CD4-positive, CD25-positive, alpha-beta regulatory T cell (primary cell): Measurements from ENCODE around the gene LY86. TPM values are rescaled to one million over a fixed set of nuclear protein-coding genes. Genes with fewer than 3 reads are reported as not detected.

Experiments
- ATAC-seq, 2 donors: fragments of 150-1000 bp; cut with Tn5 transposase; one replicate each; pipeline ENCODE4 v1.10.0; 2021; ENCODE audit warnings: low read depth in 2 of 2, moderate number of reproducible peaks in 2 of 2, moderate library complexity in 1 of 2
- DNase-seq, 3 donors: peaks; one replicate each; pipeline versions ENCODE4 v3.0.0 to v3.0.0-alpha.2; 2012 to 2022; ENCODE audit warnings: mixed read lengths in 1 of 3
- H3K27ac ChIP-seq: one replicate; pipeline ENCODE4 v1.7.0; 2013; ENCODE audit warnings: mild to moderate bottlenecking, low read length; ENCODE audit not compliant: insufficient read depth, poor library complexity, severe bottlenecking
- H3K27me3 ChIP-seq: one replicate; pipeline ENCODE4 v1.7.0; 2013; ENCODE audit warnings: low read length; ENCODE audit not compliant: control insufficient read depth, insufficient read depth
- H3K36me3 ChIP-seq: one replicate; pipeline ENCODE4 v1.7.0; 2013; ENCODE audit warnings: mild to moderate bottlenecking, low read length, moderate library complexity; ENCODE audit not compliant: control insufficient read depth, insufficient read depth
- H3K4me1 ChIP-seq: 2 replicates; pipeline ENCODE4 v1.7.0; 2013; ENCODE audit warnings: mild to moderate bottlenecking, low read length; ENCODE audit not compliant: insufficient read depth, control insufficient read depth, poor library complexity, severe bottlenecking
- H3K4me3 ChIP-seq: one replicate; pipeline ENCODE4 v1.7.0; 2013; ENCODE audit warnings: low read depth, mild to moderate bottlenecking, low read length, moderate library complexity
- H3K9me3 ChIP-seq, 2 experiments: 1 replicate in 1 of 2; 2 replicates in 1 of 2; pipeline ENCODE4 v1.7.0; 2013; ENCODE audit warnings: low read length in 2 of 2, mild to moderate bottlenecking in 1 of 2, moderate library complexity in 1 of 2; ENCODE audit not compliant: control insufficient read depth in 2 of 2
- H3K27ac Mint-ChIP-seq, 3 donors: one replicate each; pipeline ENCODE4 v1.8.0; 2020 to 2022; ENCODE audit warnings: mild to moderate bottlenecking in 3 of 3, mixed read lengths in 3 of 3, moderate library complexity in 2 of 3
- H3K27me3 Mint-ChIP-seq: one replicate; pipeline ENCODE4 v1.8.0; 2022; ENCODE audit warnings: mild to moderate bottlenecking, mixed read lengths
- H3K36me3 Mint-ChIP-seq: one replicate; pipeline ENCODE4 v1.8.0; 2020; ENCODE audit warnings: mixed read lengths
- H3K4me1 Mint-ChIP-seq, 4 donors: one replicate each; pipeline ENCODE4 v1.8.0; 2020 to 2022; ENCODE audit warnings: mixed read lengths in 4 of 4, mild to moderate bottlenecking in 1 of 4
- H3K4me3 Mint-ChIP-seq, 4 donors: one replicate each; pipeline ENCODE4 v1.8.0; 2020 to 2022; ENCODE audit warnings: mild to moderate bottlenecking in 4 of 4, mixed read lengths in 4 of 4, moderate library complexity in 3 of 4
- H3K9me3 Mint-ChIP-seq, 7 donors: one replicate each; pipeline ENCODE4 v1.8.0; 2020 to 2022; ENCODE audit warnings: mixed read lengths in 7 of 7, mild to moderate bottlenecking in 3 of 7, moderate library complexity in 2 of 7
- polyA plus RNA-seq, 4 donors: library from polyadenylated mRNA; unstranded; fragments of 300-500 nt; fragmentation: Illumina TruSeq; gene quantifications; one replicate each; pipeline ENCODE4 v1.2.3, GENCODE V29; 2021
- total RNA-seq: library from RNA; stranded (reverse); gene quantifications from one replicate; pipeline ENCODE4 v1.2.3, GENCODE V29; 2022

Gene LY86
- total and polyA plus RNA-seq, 5 donors from 2014 or later: 0.31 to 3.1 (median 1.4) TPM; not detected in 1

GRCh38 chr6:6680526-6680925 lies 92.0 kb downstream of the LY86 start:
- no peak overlapping the region for H3K27ac Mint-ChIP-seq
- H3K9me3 Mint-ChIP-seq: peaks cover 0 to 1% (median 0%) of the 10 kb centered on the region in 7 donors
- no peak overlapping the region for H3K4me3 ChIP-seq
- ATAC-seq (no peak), DNase-seq (no peak)
- no peaks in the 10 kb centered on the region for H3K9me3 ChIP-seq
- H3K36me3 ChIP-seq: no peaks in the 10 kb centered on the region
- peaks cover 14% of the 10 kb centered on the region for H3K27me3 Mint-ChIP-seq
- H3K27me3 ChIP-seq: no peaks in the 10 kb centered on the region
- no peak overlapping the region for H3K4me3 Mint-ChIP-seq
- H3K36me3 Mint-ChIP-seq: no peaks in the 10 kb centered on the region
- no peak overlapping the region for H3K27ac ChIP-seq
- peaks cover 4% of the 10 kb centered on the region for H3K4me1 ChIP-seq
- H3K4me1 Mint-ChIP-seq: peaks cover 0 to 22% (median 11%) of the 10 kb centered on the region in 4 donors

DNA sequence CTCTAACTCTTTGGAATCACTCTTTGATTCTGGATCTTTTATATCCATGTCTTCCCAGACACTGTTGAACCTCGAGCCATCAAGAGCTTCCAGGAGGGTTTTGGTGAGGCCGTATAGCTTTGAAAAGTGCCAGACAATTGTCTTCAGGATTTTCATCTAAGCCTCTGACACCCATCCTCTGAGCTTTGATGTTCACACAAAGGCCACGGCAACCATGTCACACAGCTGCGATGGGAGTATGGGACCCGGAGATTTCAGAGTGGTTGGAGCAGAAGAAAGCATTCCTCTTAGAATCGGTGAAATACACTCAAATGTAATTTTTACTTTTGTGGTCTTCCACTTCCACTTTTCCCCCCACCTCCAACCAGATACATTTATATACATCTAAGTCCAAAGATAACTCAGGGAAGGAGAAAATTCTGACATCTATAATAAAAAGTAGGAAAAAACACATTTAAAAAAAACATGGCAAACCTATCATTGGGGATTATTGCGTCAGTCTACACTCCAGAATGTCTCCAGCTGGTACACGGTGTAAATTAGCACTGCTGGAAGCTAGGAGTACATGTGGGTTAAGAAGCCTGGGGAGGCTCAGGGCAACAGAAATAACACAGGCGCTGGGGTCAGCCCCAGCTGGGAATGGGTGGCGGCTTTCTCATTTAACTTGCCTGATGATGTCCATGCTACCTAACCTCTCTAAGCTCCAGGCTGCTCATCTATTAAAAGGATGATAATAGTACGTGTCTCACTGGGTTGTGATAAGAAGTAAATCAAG lies 92.7 kb downstream of the LY86 start:
- Mint-ChIP-seq H3K27me3 (peaks cover 14% of the 10 kb centered on the region), H3K4me3 (no peak overlapping the region), H3K9me3 (peaks cover 0 to 1% (median 0%) of the 10 kb centered on the region in 7 donors), H3K27ac (peak overlapping the region in 2 of 3 donors; percentile 11 to 28), H3K36me3 (no peaks in the 10 kb centered on the region), H3K4me1 (peaks cover 0 to 22% (median 11%) of the 10 kb centered on the region in 4 donors)
- DNase-seq (no peak), ATAC-seq (no peak)
- Histone ChIP-seq H3K4me3 (no peak overlapping the region), H3K27ac (no peak overlapping the region), H3K4me1 (peaks cover 4% of the 10 kb centered on the region), H3K27me3 (no peaks in the 10 kb centered on the region), H3K36me3 (no peaks in the 10 kb centered on the region), H3K9me3 (no peaks in the 10 kb centered on the region)

GRCh38 chr6:6682225-6682624 lies 93.7 kb downstream of the LY86 start:
- Histone ChIP-seq H3K4me3 (no peak overlapping the region), H3K36me3 (no peaks in the 10 kb centered on the region), H3K4me1 (no peaks in the 10 kb centered on the region), H3K9me3 (no peaks in the 10 kb centered on the region), H3K27ac (no peak overlapping the region), H3K27me3 (no peaks in the 10 kb centered on the region)
- H3K4me3 Mint-ChIP-seq: no peak overlapping the region
- H3K27ac Mint-ChIP-seq: no peak overlapping the region
- ATAC-seq: no peak
- peaks cover 0 to 15% (median 5%) of the 10 kb centered on the region in 4 donors for H3K4me1 Mint-ChIP-seq
- no peak for DNase-seq
- peaks cover 0 to 1% (median 0%) of the 10 kb centered on the region in 7 donors for H3K9me3 Mint-ChIP-seq
- H3K27me3 Mint-ChIP-seq: peaks cover 9% of the 10 kb centered on the region
- H3K36me3 Mint-ChIP-seq: no peaks in the 10 kb centered on the region

DNA sequence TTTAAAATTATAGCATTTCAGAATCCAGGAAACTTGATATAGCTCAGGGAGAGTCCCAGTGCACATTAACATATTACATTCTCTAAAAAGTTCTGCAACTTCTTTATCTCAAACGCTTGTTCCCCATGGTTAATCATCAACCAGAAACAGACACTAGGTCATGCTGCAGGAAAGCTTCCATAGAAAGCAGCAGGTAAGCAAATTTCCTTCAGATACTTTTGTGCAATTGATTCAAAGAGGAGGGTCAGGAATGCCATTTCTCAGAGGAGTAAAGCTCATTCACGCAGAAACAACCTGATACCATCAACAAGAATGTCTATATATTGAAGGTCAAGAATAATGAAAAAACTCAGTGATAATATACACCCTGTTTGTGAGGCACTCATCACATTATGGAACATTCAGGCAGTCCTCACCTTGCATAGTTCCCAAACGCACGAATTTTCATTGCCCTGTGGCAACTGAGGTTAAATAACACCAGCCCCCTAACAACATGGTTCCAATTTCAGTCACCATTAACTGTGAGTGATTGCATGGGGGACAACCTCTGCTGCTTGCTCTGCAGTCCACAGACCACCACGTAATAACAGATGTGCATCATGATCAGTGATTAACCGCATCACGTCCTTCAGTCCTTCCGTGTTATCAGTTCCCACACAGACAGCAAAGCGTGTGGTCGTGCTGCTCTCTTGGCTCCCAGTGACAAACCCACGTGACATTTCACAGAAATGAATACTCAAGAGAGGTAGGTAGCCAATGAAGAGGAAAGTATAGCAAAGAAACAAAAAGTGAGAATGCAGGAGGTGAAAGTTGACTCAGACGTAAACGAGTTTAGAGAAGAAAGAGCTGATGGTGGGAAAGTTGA lies 95.7 kb downstream of the LY86 start:
- no peak overlapping the region for H3K27ac ChIP-seq

GRCh38 chr6:6685249-6686040 lies 96.9 kb downstream of the LY86 start:
- no peak overlapping the region for H3K4me3 ChIP-seq
- no peaks in the 10 kb centered on the region for H3K9me3 ChIP-seq
- Mint-ChIP-seq H3K9me3 (peaks cover 0 to 1% (median 0%) of the 10 kb centered on the region in 7 donors), H3K36me3 (no peaks in the 10 kb centered on the region), H3K4me3 (no peak overlapping the region), H3K4me1 (peaks cover 0 to 19% (median 6%) of the 10 kb centered on the region in 4 donors), H3K27ac (no peak overlapping the region), H3K27me3 (peaks cover 14% of the 10 kb centered on the region)
- no peaks in the 10 kb centered on the region for H3K36me3 ChIP-seq
- H3K27me3 ChIP-seq: no peaks in the 10 kb centered on the region
- no peak for ATAC-seq
- no peaks in the 10 kb centered on the region for H3K4me1 ChIP-seq
- no peak for DNase-seq
- no peak overlapping the region for H3K27ac ChIP-seq

More for the DNA sequence above, 95.7 kb downstream of the LY86 start:
- Mint-ChIP-seq H3K9me3 (peaks cover 0 to 1% (median 0%) of the 10 kb centered on the region in 7 donors), H3K4me1 (peaks cover 0 to 19% (median 6%) of the 10 kb centered on the region in 4 donors), H3K27ac (peak overlapping the region in 1 of 3 donors; percentile 42), H3K4me3 (no peak overlapping the region), H3K27me3 (peaks cover 10% of the 10 kb centered on the region), H3K36me3 (no peaks in the 10 kb centered on the region)
- H3K4me3 ChIP-seq: peak overlapping the region; percentile 26
- no peaks in the 10 kb centered on the region for H3K27me3 ChIP-seq
- no peaks in the 10 kb centered on the region for H3K4me1 ChIP-seq
- no peaks in the 10 kb centered on the region for H3K9me3 ChIP-seq
- ATAC-seq: no peak
- DNase-seq: peak in 1 of 3 donors; percentile 33
- no peaks in the 10 kb centered on the region for H3K36me3 ChIP-seq

DNA sequence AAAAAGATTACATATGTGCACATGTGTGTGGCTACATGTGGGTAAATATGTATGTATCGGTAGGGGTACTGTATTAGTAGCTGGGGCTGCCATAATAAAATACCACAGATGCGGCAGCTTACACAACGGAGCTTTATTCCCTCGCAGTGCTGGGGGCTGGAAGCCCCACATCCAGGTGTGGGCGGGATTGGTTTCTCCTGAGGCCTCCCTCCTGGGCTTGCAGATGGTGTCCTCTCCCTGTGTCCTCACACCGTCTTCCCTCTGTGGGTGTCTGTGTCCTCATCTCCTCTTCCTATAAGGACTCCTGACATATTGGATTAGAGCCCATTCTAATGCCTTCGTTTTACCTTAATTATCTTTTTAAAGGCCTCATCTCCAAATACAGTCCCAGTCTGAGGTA lies 97.7 kb downstream of the LY86 start:
- Histone ChIP-seq H3K36me3 (no peaks in the 10 kb centered on the region), H3K4me3 (no peak overlapping the region), H3K9me3 (no peaks in the 10 kb centered on the region), H3K27ac (no peak overlapping the region), H3K4me1 (no peaks in the 10 kb centered on the region), H3K27me3 (no peaks in the 10 kb centered on the region)
- Mint-ChIP-seq H3K27ac (peak overlapping the region in 1 of 3 donors; percentile 20), H3K4me3 (peak overlapping the region in 1 of 4 donors; percentile 72), H3K4me1 (peaks cover 0 to 19% (median 5%) of the 10 kb centered on the region in 4 donors), H3K27me3 (peaks cover 11% of the 10 kb centered on the region), H3K9me3 (peaks cover 0 to 1% (median 0%) of the 10 kb centered on the region in 7 donors), H3K36me3 (no peaks in the 10 kb centered on the region)
- ATAC-seq (no peak), DNase-seq (no peak)
